Tibial nerve (tissue), 3 donors: Measurements from ENCODE around the gene PPM1L.

ENCODE experiments used
- CTCF ChIP-seq, 5 experiments: fragments of 200-600 bp in 3 of 5; fragments of 450-650 bp in 2 of 5; sonication (generic) in 3 of 5; IDR thresholded peaks; one replicate each; pipeline ENCODE4 v1.5.1; 2016 to 2019; ENCODE audit warnings: antibody characterized with exemption in 5 of 5, mild to moderate bottlenecking in 3 of 5, moderate library complexity in 2 of 5
- POLR2A ChIP-seq, 2 donors: fragments of 450-650 bp; IDR thresholded peaks; one replicate each; pipeline ENCODE4 v1.6.1; 2017; ENCODE audit warnings: antibody characterized with exemption in 2 of 2, mild to moderate bottlenecking in 2 of 2, moderate library complexity in 2 of 2

GRCh38 chr3:160876643-160877042 lies 120.6 kb downstream of the PPM1L start:
- no peak for TF ChIP-seq CTCF (IDR thresholded peaks at IDR 0.05)
- TF ChIP-seq POLR2A (IDR thresholded peaks at IDR 0.05), result no peak
